GDM1 (cell line): ENCODE results near the gene ZNF415.
A peak's percentile ranks its signal among the peaks of the same experiment; 100 is the strongest.
"Not testable (repeated sequence)": the region's sequence is repeated elsewhere in the genome, so short reads cannot be mapped to it uniquely, and the experiment has no call there.

Experiments used
- DNase-seq: peaks from one replicate; lab custom pipeline; 2025; lab: John Stamatoyannopoulos, UW

ZNF415 gene

GRCh38 chr19:53132141-53132991, at the start of gene ZNF415:
ZNF415 (minus strand) TSS chr19:53132910; CDS start chr19:53122676, 10,234 bp downstream.
- DNase-seq, result peak; percentile 34

GRCh38 chr19:53182202-53182601, 49.5 kb upstream of the ZNF415 start:
- DNase-seq, result no peak

- DNase-seq, result no peak
Measured at GRCh38 chr19:53177986-53178385, 45.3 kb upstream of the ZNF415 start.

- no peak for DNase-seq
Measured at GRCh38 chr19:53172889-53173288, 40.2 kb upstream of the ZNF415 start.

GRCh38 chr19:53165691-53166091, 33.0 kb upstream of the ZNF415 start:
- no peak for DNase-seq

- DNase-seq, result no peak
Measured at GRCh38 chr19:53161123-53161522, 28.4 kb upstream of the ZNF415 start.

- no peak for DNase-seq
Measured at GRCh38 chr19:53160350-53160749, 27.6 kb upstream of the ZNF415 start.

GRCh38 chr19:53158119-53158656, 25.5 kb upstream of the ZNF415 start:
- DNase-seq, result no peak

- DNase-seq, result no peak
Measured at GRCh38 chr19:53157626-53158025, 24.9 kb upstream of the ZNF415 start.

GRCh38 chr19:53156850-53157249, 24.1 kb upstream of the ZNF415 start:
- DNase-seq, result no peak

GRCh38 chr19:53147645-53148044, 14.9 kb upstream of the ZNF415 start:
- DNase-seq, result no peak

- DNase-seq, result no peak
Measured at GRCh38 chr19:53140351-53140750, 7.6 kb upstream of the ZNF415 start.

- no peak for DNase-seq
Measured at GRCh38 chr19:53136432-53136831, 3.7 kb upstream of the ZNF415 start.

- DNase-seq, result no peak
Measured at GRCh38 chr19:53131727-53132126, 983 bp downstream of the ZNF415 start.

GRCh38 chr19:53131085-53131590, 1.6 kb downstream of the ZNF415 start:
- no peak for DNase-seq

GRCh38 chr19:53130506-53130905, 2.2 kb downstream of the ZNF415 start:
- no peak for DNase-seq

- DNase-seq, result not testable (repeated sequence)
Measured at GRCh38 chr19:53126733-53127526, 5.8 kb downstream of the ZNF415 start.

- no peak for DNase-seq
Measured at GRCh38 chr19:53123400-53123799, 9.3 kb downstream of the ZNF415 start.

- DNase-seq, result no peak
Measured at GRCh38 chr19:53112286-53112685, 20.4 kb downstream of the ZNF415 start.

- DNase-seq, result no peak
Measured at GRCh38 chr19:53109527-53109926, 23.2 kb downstream of the ZNF415 start.

GRCh38 chr19:53103234-53104203, 29.2 kb downstream of the ZNF415 start, which contains the start of gene ZNF160:
ZNF160 (minus strand) TSS chr19:53103422; CDS start chr19:53086276, 17,146 bp downstream.
- peak; percentile 96 for DNase-seq
